Adrenal gland (tissue), 5 donors: ENCODE measurements around the gene CRISPLD2.

Source experiments
- CTCF ChIP-seq, 6 experiments: fragments of 450-650 bp in 4 of 6; fragments of 200-600 bp in 2 of 6; sonication (generic) in 1 of 6; IDR thresholded peaks; 1 replicate in 5 of 6; 2 replicates in 1 of 6; pipeline versions ENCODE4 v1.5.1 to v1.8.0; 2016 to 2021; ENCODE audit warnings: antibody characterized with exemption in 6 of 6, mild to moderate bottlenecking in 2 of 6, moderate library complexity in 1 of 6
- POLR2A ChIP-seq, 2 donors: fragments of 450-650 bp; IDR thresholded peaks; one replicate each; pipeline ENCODE4 v1.6.1; 2017; ENCODE audit warnings: antibody characterized with exemption in 2 of 2, mild to moderate bottlenecking in 2 of 2, moderate library complexity in 1 of 2
- donor health status: DM: no; HTN: no; CAD: no.

GRCh38 chr16:84891149-84891795 lies 71.5 kb downstream of the CRISPLD2 start:
- TF ChIP-seq CTCF (IDR thresholded peaks at IDR 0.05) (no peak), POLR2A (IDR thresholded peaks at IDR 0.05) (no peak)
